ENCODE data around the gene DPP7.

Gene DPP7

GRCh38 chr9:137086531-137087408 lies 27.8 kb downstream of the DPP7 start, which contains the start of gene MAN1B1:
Gene MAN1B1 (plus strand): TSS chr9:137086985. CDS start chr9:137087000, 15 bp downstream.
- Histone ChIP-seq H3K36me3 (ENCODE audit: low read length) (no peaks in the 10 kb centered on the region), H3K9me3 (ENCODE audit: insufficient read depth, low read length) (no peaks in the 10 kb centered on the region), H3K9me2 (replicated peaks; ENCODE audit: insufficient read depth, low read length) (no peaks in the 10 kb centered on the region), H3K27me3 (ENCODE audit: low read length) (no peaks in the 10 kb centered on the region), H3K79me2 (ENCODE audit: insufficient read depth, low read length) (no peaks in the 10 kb centered on the region), H2AFZ (ENCODE audit: low read depth, low read length, severe bottlenecking) (peak within 1 kb of the TSS; percentile 83), H3K4me3 (ENCODE audit: insufficient read depth, low read length, poor library complexity, severe bottlenecking) (peak within 1 kb of the TSS; percentile 83), H3K27ac (ENCODE audit: low read depth, low read length) (peak within 1 kb of the TSS; percentile 71), H4K20me1 (ENCODE audit: low read depth, low read length) (no peaks in the 10 kb centered on the region), H3K9ac (ENCODE audit: low read length) (peak within 1 kb of the TSS; percentile 90), H3F3A (ENCODE audit: insufficient read depth) (peaks cover 4% of the 10 kb centered on the region), H3K4me2 (ENCODE audit: low read depth, low read length, poor library complexity, severe bottlenecking) (peak within 1 kb of the TSS; percentile 81)
- TF ChIP-seq CTCF (IDR thresholded peaks at IDR 0.05; ENCODE audit: insufficient read depth, low read length, poor library complexity, severe bottlenecking) (no peak), EZH2phosphoT487 (conservative IDR thresholded peaks at IDR 0.05; ENCODE audit: low read length) (no peak)

GRCh38 chr9:137085920-137086530 lies 28.5 kb downstream of the DPP7 start:
- no peaks in the 10 kb centered on the region for H3K79me2 ChIP-seq (ENCODE audit: insufficient read depth, low read length)
- peaks cover 4% of the 10 kb centered on the region for H3F3A ChIP-seq (ENCODE audit: insufficient read depth)
- no peaks in the 10 kb centered on the region for H3K36me3 ChIP-seq (ENCODE audit: low read length)
- no peaks in the 10 kb centered on the region for H4K20me1 ChIP-seq (ENCODE audit: low read depth, low read length)
- peak overlapping the region; percentile 76 for H3K4me2 ChIP-seq (ENCODE audit: low read depth, low read length, poor library complexity, severe bottlenecking)
- H3K27ac ChIP-seq (ENCODE audit: low read depth, low read length), result peak overlapping the region; percentile 71
- peak overlapping the region; percentile 56 for H3K4me3 ChIP-seq (ENCODE audit: insufficient read depth, low read length, poor library complexity, severe bottlenecking)
- no peaks in the 10 kb centered on the region for H3K9me3 ChIP-seq (ENCODE audit: insufficient read depth, low read length)
- peak overlapping the region; percentile 83 for H3K9ac ChIP-seq (ENCODE audit: low read length)
- no peaks in the 10 kb centered on the region for H3K9me2 ChIP-seq (replicated peaks; ENCODE audit: insufficient read depth, low read length)
- H3K27me3 ChIP-seq (ENCODE audit: low read length), result no peaks in the 10 kb centered on the region
- H2AFZ ChIP-seq (ENCODE audit: low read depth, low read length, severe bottlenecking), result peak overlapping the region; percentile 27
- no peak for TF ChIP-seq EZH2phosphoT487 (conservative IDR thresholded peaks at IDR 0.05; ENCODE audit: low read length)
- TF ChIP-seq CTCF (IDR thresholded peaks at IDR 0.05; ENCODE audit: insufficient read depth, low read length, poor library complexity, severe bottlenecking), result no peak

- Histone ChIP-seq H3K27ac (ENCODE audit: low read depth, low read length) (no peak overlapping the region), H3K36me3 (ENCODE audit: low read length) (no peaks in the 10 kb centered on the region), H3K4me2 (ENCODE audit: low read depth, low read length, poor library complexity, severe bottlenecking) (no peak overlapping the region), H3K79me2 (ENCODE audit: insufficient read depth, low read length) (no peaks in the 10 kb centered on the region), H3K27me3 (ENCODE audit: low read length) (no peaks in the 10 kb centered on the region), H4K20me1 (ENCODE audit: low read depth, low read length) (no peaks in the 10 kb centered on the region), H2AFZ (ENCODE audit: low read depth, low read length, severe bottlenecking) (no peak overlapping the region), H3K9me2 (replicated peaks; ENCODE audit: insufficient read depth, low read length) (no peaks in the 10 kb centered on the region), H3F3A (ENCODE audit: insufficient read depth) (peaks cover 4% of the 10 kb centered on the region), H3K9me3 (ENCODE audit: insufficient read depth, low read length) (no peaks in the 10 kb centered on the region), H3K9ac (ENCODE audit: low read length) (no peak overlapping the region), H3K4me3 (ENCODE audit: insufficient read depth, low read length, poor library complexity, severe bottlenecking) (no peak overlapping the region)
- TF ChIP-seq EZH2phosphoT487 (conservative IDR thresholded peaks at IDR 0.05; ENCODE audit: low read length), result no peak
- no peak for TF ChIP-seq CTCF (IDR thresholded peaks at IDR 0.05; ENCODE audit: insufficient read depth, low read length, poor library complexity, severe bottlenecking)
These were observed 30.0 kb downstream of the DPP7 start for GRCh38 chr9:137084526-137084925.

All from SU-DHL-6 (cell line).